ENCODE results near the gene MTFMT.

DNA sequence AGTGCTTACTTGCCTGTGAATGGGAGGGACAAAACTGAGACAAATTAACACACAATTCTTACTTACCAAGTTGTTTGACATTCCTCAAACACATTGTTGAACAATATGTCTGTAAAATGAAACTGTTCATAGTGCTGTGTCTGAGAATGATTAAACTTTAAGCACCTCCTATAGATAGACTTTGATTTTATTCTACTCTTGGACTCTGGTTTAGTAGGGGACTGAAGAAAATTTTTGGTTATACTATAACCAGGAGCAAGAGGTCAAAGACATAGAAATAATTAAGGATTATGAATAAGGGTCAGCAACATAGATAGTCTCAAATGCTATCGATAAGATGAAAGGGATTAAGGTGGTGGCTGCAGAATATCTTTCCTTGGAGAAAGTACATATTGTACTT is 7.9 kb upstream of the MTFMT start:
- TF ChIP-seq, protein P1, sequence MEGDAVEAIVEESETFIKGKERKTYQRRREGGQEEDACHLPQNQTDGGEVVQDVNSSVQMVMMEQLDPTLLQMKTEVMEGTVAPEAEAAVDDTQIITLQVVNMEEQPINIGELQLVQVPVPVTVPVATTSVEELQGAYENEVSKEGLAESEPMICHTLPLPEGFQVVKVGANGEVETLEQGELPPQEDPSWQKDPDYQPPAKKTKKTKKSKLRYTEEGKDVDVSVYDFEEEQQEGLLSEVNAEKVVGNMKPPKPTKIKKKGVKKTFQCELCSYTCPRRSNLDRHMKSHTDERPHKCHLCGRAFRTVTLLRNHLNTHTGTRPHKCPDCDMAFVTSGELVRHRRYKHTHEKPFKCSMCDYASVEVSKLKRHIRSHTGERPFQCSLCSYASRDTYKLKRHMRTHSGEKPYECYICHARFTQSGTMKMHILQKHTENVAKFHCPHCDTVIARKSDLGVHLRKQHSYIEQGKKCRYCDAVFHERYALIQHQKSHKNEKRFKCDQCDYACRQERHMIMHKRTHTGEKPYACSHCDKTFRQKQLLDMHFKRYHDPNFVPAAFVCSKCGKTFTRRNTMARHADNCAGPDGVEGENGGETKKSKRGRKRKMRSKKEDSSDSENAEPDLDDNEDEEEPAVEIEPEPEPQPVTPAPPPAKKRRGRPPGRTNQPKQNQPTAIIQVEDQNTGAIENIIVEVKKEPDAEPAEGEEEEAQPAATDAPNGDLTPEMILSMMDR (IDR thresholded peaks at IDR 0.05): no peak
- no peak for TF ChIP-seq EP300 (IDR thresholded peaks at IDR 0.05; ENCODE audit: low read depth)
- TF ChIP-seq POLR2AphosphoS5 (IDR thresholded peaks at IDR 0.05): no peak
- no peak for TF ChIP-seq POLR2A (IDR thresholded peaks at IDR 0.05)
